Measurements from ENCODE around the gene SLC46A1.

SLC46A1 gene

GRCh38 chr17:28381141-28381825 lies 24.7 kb downstream of the SLC46A1 start:
- DNase-seq (ENCODE audit: low read depth in 3 of 3): peak in 1 of 3 experiments; percentile 34

GRCh38 chr17:28379814-28380801 lies 25.9 kb downstream of the SLC46A1 start:
- DNase-seq (ENCODE audit: low read depth in 3 of 3): no peak

GRCh38 chr17:28372945-28373274 lies 33.1 kb downstream of the SLC46A1 start:
- no peak for DNase-seq (ENCODE audit: low read depth in 3 of 3)

- DNase-seq (ENCODE audit: low read depth in 3 of 3): peak in 1 of 3 experiments; percentile 32
Measured at GRCh38 chr17:28372203-28372944, 33.6 kb downstream of the SLC46A1 start.

GRCh38 chr17:28371245-28372202 lies 34.5 kb downstream of the SLC46A1 start, which contains the start of gene SARM1:
Gene SARM1 (plus strand): TSS chr17:28371694. CDS start chr17:28372033, 339 bp downstream.
- peak; percentile 66 to 89 (median 69) for DNase-seq (ENCODE audit: low read depth in 3 of 3)

- DNase-seq (ENCODE audit: low read depth in 3 of 3): no peak
Measured at GRCh38 chr17:28370744-28371103, 35.3 kb downstream of the SLC46A1 start.

GRCh38 chr17:28370035-28370743 lies 35.8 kb downstream of the SLC46A1 start, which contains the start of gene VTN:
Gene VTN (minus strand): TSS chr17:28370307. CDS start chr17:28370203, 104 bp downstream.
- DNase-seq (ENCODE audit: low read depth in 3 of 3): no peak

- no peak for DNase-seq (ENCODE audit: low read depth in 3 of 3)
Measured at GRCh38 chr17:28369684-28370034, 36.4 kb downstream of the SLC46A1 start.

GRCh38 chr17:28368915-28369683 lies 36.9 kb downstream of the SLC46A1 start:
- no peak for DNase-seq (ENCODE audit: low read depth in 3 of 3)

GRCh38 chr17:28368306-28368831 lies 37.6 kb downstream of the SLC46A1 start:
- no peak for DNase-seq (ENCODE audit: low read depth in 3 of 3)

GRCh38 chr17:28367641-28368305 lies 38.2 kb downstream of the SLC46A1 start:
- DNase-seq (ENCODE audit: low read depth in 3 of 3): no peak

GRCh38 chr17:28366605-28367004 lies 39.4 kb downstream of the SLC46A1 start:
- DNase-seq (ENCODE audit: low read depth in 3 of 3): no peak

- no peak for DNase-seq (ENCODE audit: low read depth in 3 of 3)
Measured at GRCh38 chr17:28365487-28365886, 40.5 kb downstream of the SLC46A1 start.

- no peak for DNase-seq (ENCODE audit: low read depth in 3 of 3)
Measured at GRCh38 chr17:28364665-28365363, 41.2 kb downstream of the SLC46A1 start, which contains the start of gene SEBOX. Gene SEBOX (minus strand): TSS chr17:28365199. CDS start chr17:28365151, 48 bp downstream.

GRCh38 chr17:28363776-28364650 lies 42.0 kb downstream of the SLC46A1 start:
- no peak for DNase-seq (ENCODE audit: low read depth in 3 of 3)

GRCh38 chr17:28363186-28363585 lies 42.8 kb downstream of the SLC46A1 start:
- DNase-seq (ENCODE audit: low read depth in 3 of 3): no peak

GRCh38 chr17:28357901-28358197 lies 48.2 kb downstream of the SLC46A1 start:
- DNase-seq (ENCODE audit: low read depth in 3 of 3): no peak

All from stimulated activated CD4-positive, alpha-beta T cell treated with anti-CD3 and anti-CD28 coated beads, TNF-alpha, amount 100 ng/mL, for 24 hours (primary cell).